HL-60 (cell line): ENCODE data around the gene PABPN1.

Source experiments
- CTCF ChIP-seq: IDR thresholded peaks from one replicate; pipeline ENCODE4 v1.5.1; 2011; ENCODE audit warnings: low read length, control low read depth, inconsistent platforms; ENCODE audit not compliant: insufficient read depth
- GABPA ChIP-seq: IDR thresholded peaks from 2 replicates; pipeline ENCODE4 v1.6.1; 2012; ENCODE audit warnings: low read depth
- POLR2AphosphoS5 ChIP-seq: IDR thresholded peaks from 2 replicates; pipeline ENCODE4 v1.6.1; 2012; ENCODE audit warnings: low read depth
- REST ChIP-seq: IDR thresholded peaks from 2 replicates; pipeline ENCODE4 v1.6.1; 2012; ENCODE audit warnings: low read depth; ENCODE audit not compliant: insufficient replicate concordance
- SPI1 ChIP-seq: IDR thresholded peaks from 2 replicates; pipeline ENCODE4 v1.6.1; 2012; ENCODE audit warnings: low read depth, mild to moderate bottlenecking, borderline replicate concordance

- no peak for TF ChIP-seq CTCF
- no peak for TF ChIP-seq GABPA
- no peak for TF ChIP-seq POLR2AphosphoS5
- no peak for TF ChIP-seq REST
- TF ChIP-seq SPI1, result no peak
These were observed 21.9 kb upstream of the PABPN1 start for GRCh38 chr14:23299211-23299957.
